ENCODE results near the gene DENND5A.

DNA sequence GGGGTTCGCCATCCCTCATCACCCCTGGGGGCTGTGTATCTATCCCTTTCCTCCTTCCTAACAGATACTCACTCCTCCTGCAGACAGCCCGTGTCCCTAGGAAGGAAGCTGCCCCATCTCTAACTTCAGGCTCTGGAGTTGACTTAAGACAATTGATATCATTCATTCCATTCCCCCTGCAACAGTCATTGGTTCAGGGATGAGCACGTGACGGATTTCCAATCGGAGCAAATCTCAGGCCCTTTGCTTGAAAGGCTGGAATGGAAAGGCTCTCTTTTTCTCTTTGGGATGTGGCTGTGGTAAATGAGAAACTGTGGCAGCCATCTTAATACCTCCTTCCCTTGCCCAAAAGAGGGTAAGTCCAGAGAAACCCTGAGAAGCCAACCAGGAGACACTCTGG is 168.7 kb downstream of the DENND5A start:
- TF ChIP-seq POLR2AphosphoS5 (IDR thresholded peaks at IDR 0.05; ENCODE audit: borderline replicate concordance, low read depth, low read length) = no peak
- no peak for TF ChIP-seq EZH2 (IDR thresholded peaks at IDR 0.05)

All from SK-N-MC (cell line).